Neural cell (in vitro differentiated cells): ENCODE results near the gene AK6. TPM values are rescaled to one million over a fixed set of nuclear protein-coding genes. Genes with fewer than 3 reads are reported as not detected.

ENCODE experiments used
- H2AFZ ChIP-seq: fragments of 200-600, 300-800 bp; sonication (generic), shearing (Covaris generic); 2 replicates; pipeline ENCODE4 v1.6.0; 2014; ENCODE audit warnings: low read depth, mild to moderate bottlenecking, antibody characterized with exemption, low read length, moderate library complexity
- H3F3A ChIP-seq: fragments of 200-600 bp; shearing (Covaris generic); 2 replicates; pipeline ENCODE4 v1.6.1; 2016; ENCODE audit warnings: mild to moderate bottlenecking, moderate library complexity, mixed read lengths, antibody characterized with exemption, low read length; ENCODE audit not compliant: insufficient read depth, poor library complexity, severe bottlenecking
- H3K27ac ChIP-seq: fragments of 200-600, 300-800 bp; sonication (generic), shearing (Covaris generic); 2 replicates; pipeline ENCODE4 v1.5.1; 2014; ENCODE audit warnings: mild to moderate bottlenecking, low read length, moderate library complexity
- H3K27me3 ChIP-seq: fragments of 300-800, 200-600 bp; sonication (generic), shearing (Covaris generic); 2 replicates; pipeline ENCODE4 v1.6.0; 2014; ENCODE audit warnings: mild to moderate bottlenecking, low read depth, low read length, moderate library complexity; ENCODE audit not compliant: insufficient read depth
- H3K36me3 ChIP-seq: fragments of 300-800, 200-600 bp; sonication (generic), shearing (Covaris generic); 2 replicates; pipeline ENCODE4 v1.5.1; 2014; ENCODE audit warnings: mild to moderate bottlenecking, antibody characterized with exemption, low read length, moderate library complexity; ENCODE audit not compliant: insufficient read depth
- H3K4me2 ChIP-seq: fragments of 300-800, 200-600 bp; sonication (generic), shearing (Covaris generic); 2 replicates; pipeline ENCODE4 v1.6.0; 2014; ENCODE audit warnings: mild to moderate bottlenecking, low read length
- H3K4me3 ChIP-seq: fragments of 300-800, 200-600 bp; sonication (generic), shearing (Covaris generic); 2 replicates; pipeline ENCODE4 v1.5.1; 2014; ENCODE audit warnings: mild to moderate bottlenecking, low read length, moderate library complexity
- H3K79me2 ChIP-seq: fragments of 200-600 bp; shearing (Covaris generic); replicated peaks from 2 replicates; pipeline ENCODE4 v1.6.0; 2014; ENCODE audit warnings: mild to moderate bottlenecking, low read length, moderate library complexity; ENCODE audit not compliant: insufficient read depth
- H3K9ac ChIP-seq: fragments of 300-800, 200-600 bp; sonication (generic), shearing (Covaris generic); 2 replicates; pipeline ENCODE4 v1.6.1; 2016; ENCODE audit warnings: mild to moderate bottlenecking, low read length, mixed read lengths
- H3K9me2 ChIP-seq: fragments of 200-600 bp; shearing (Covaris generic); 2 replicates; pipeline ENCODE4 v1.6.1; 2016; ENCODE audit warnings: mild to moderate bottlenecking, low read length, mixed read lengths; ENCODE audit not compliant: insufficient read depth
- H3K9me3 ChIP-seq: fragments of 200-600, 300-800 bp; sonication (generic), shearing (Covaris generic); 2 replicates; pipeline ENCODE4 v1.6.1; 2016; ENCODE audit warnings: mild to moderate bottlenecking, mixed run types, low read length, moderate library complexity, mixed read lengths
- H4K20me1 ChIP-seq: fragments of 200-600 bp; shearing (Covaris generic); 2 replicates; pipeline ENCODE4 v1.6.1; 2016; ENCODE audit warnings: mild to moderate bottlenecking, mixed run types; ENCODE audit not compliant: insufficient read depth
- CTCF ChIP-seq: fragments of 450-650 bp; IDR thresholded peaks from 2 replicates; pipeline ENCODE4 v1.5.1; 2014; ENCODE audit warnings: antibody characterized with exemption, mild to moderate bottlenecking, moderate library complexity; ENCODE audit not compliant: poor library complexity, severe bottlenecking
- EP300 ChIP-seq: fragments of 450-650 bp; conservative IDR thresholded peaks from 2 replicates; pipeline ENCODE4 v1.6.1; 2014; ENCODE audit warnings: antibody characterized with exemption, mild to moderate bottlenecking, moderate library complexity; ENCODE audit not compliant: poor library complexity, severe bottlenecking
- EZH2 ChIP-seq: fragments of 200-600, 300-800 bp; shearing (Covaris generic), sonication (generic); IDR thresholded peaks from 2 replicates; pipeline ENCODE4 v1.6.1; 2014; ENCODE audit warnings: antibody characterized with exemption, low read length, borderline replicate concordance, mild to moderate bottlenecking; ENCODE audit not compliant: insufficient read depth, poor library complexity, severe bottlenecking
- MXI1 ChIP-seq: fragments of 450-650 bp; conservative IDR thresholded peaks from 2 replicates; pipeline ENCODE4 v1.6.1; 2014; ENCODE audit warnings: antibody characterized with exemption, mild to moderate bottlenecking; ENCODE audit not compliant: poor library complexity, severe bottlenecking
- POLR2AphosphoS5 ChIP-seq: IDR thresholded peaks from 2 replicates; pipeline ENCODE4 v1.6.1; 2012
- RAD21 ChIP-seq: fragments of 450-650 bp; conservative IDR thresholded peaks from 2 replicates; pipeline ENCODE4 v1.6.1; 2014; ENCODE audit warnings: antibody characterized with exemption, mild to moderate bottlenecking, moderate library complexity
- REST ChIP-seq: IDR thresholded peaks from 2 replicates; pipeline ENCODE4 v1.6.1; 2012; ENCODE audit warnings: borderline replicate concordance
- TAF1 ChIP-seq: IDR thresholded peaks from 2 replicates; pipeline ENCODE4 v1.6.1; 2012; ENCODE audit warnings: low read depth
- polyA plus RNA-seq: library from polyadenylated mRNA; depleted of rRNA; stranded (reverse); fragments of >200 nt; gene quantifications from 2 replicates; pipeline ENCODE4 v1.2.3, GENCODE V29; 2014

AK6 gene
- polyA plus RNA-seq, 1 donor from 2014 or later: 91.0 TPM

GRCh38 chr5:69331528-69332445, 37.5 kb downstream of the AK6 start:
- peak overlapping the region; percentile 56 for H3K4me3 ChIP-seq
- H3K79me2 ChIP-seq: no peaks in the 10 kb centered on the region
- no peaks in the 10 kb centered on the region for H3K27me3 ChIP-seq
- no peaks in the 10 kb centered on the region for H3K36me3 ChIP-seq
- no peaks in the 10 kb centered on the region for H4K20me1 ChIP-seq
- TF ChIP-seq RAD21 (no peak), TAF1 (no peak), MXI1 (no peak)
- no peaks in the 10 kb centered on the region for H3F3A ChIP-seq
- no peaks in the 10 kb centered on the region for H3K9me2 ChIP-seq
- H3K9me3 ChIP-seq: no peaks in the 10 kb centered on the region
- H3K27ac ChIP-seq: no peak overlapping the region
- H3K9ac ChIP-seq: no peak overlapping the region
- H3K4me2 ChIP-seq: no peak overlapping the region
- H2AFZ ChIP-seq: no peak overlapping the region

GRCh38 chr5:69329905-69330489, 39.3 kb downstream of the AK6 start:
- TF ChIP-seq RAD21 (no peak), POLR2AphosphoS5 (no peak), CTCF (no peak), EP300 (no peak), EZH2 (no peak), REST (no peak)
- H4K20me1 ChIP-seq: no peaks in the 10 kb centered on the region

More at GRCh38 chr5:69329905-69330489, 39.3 kb downstream of the AK6 start:
- no peaks in the 10 kb centered on the region for H3K36me3 ChIP-seq
- no peak overlapping the region for H2AFZ ChIP-seq
- H3K27ac ChIP-seq: no peak overlapping the region
- H3K9me2 ChIP-seq: no peaks in the 10 kb centered on the region
- no peaks in the 10 kb centered on the region for H3K79me2 ChIP-seq
- no peaks in the 10 kb centered on the region for H3K9me3 ChIP-seq
- H3K9ac ChIP-seq: no peak overlapping the region
- H3K4me2 ChIP-seq: no peak overlapping the region
- no peaks in the 10 kb centered on the region for H3K27me3 ChIP-seq
- no peak overlapping the region for H3K4me3 ChIP-seq
- no peaks in the 10 kb centered on the region for H3F3A ChIP-seq
